Sigmoid colon (tissue), 4 donors: ENCODE data around the gene CDH13.

Experiments used
- POLR2A ChIP-seq, 2 donors: fragments of 450-650 bp; IDR thresholded peaks; one replicate each; pipeline ENCODE4 v1.6.1; 2016; ENCODE audit warnings: antibody characterized with exemption in 2 of 2, mild to moderate bottlenecking in 2 of 2, moderate library complexity in 2 of 2
- POLR2AphosphoS5 ChIP-seq, 4 donors: sonication (generic); formaldehyde crosslinking; IDR thresholded peaks; one replicate each; pipeline ENCODE4 v1.6.1; 2017; ENCODE audit warnings: antibody characterized with exemption in 4 of 4
- TF ChIP-seq, protein P1 (sequence below), 4 experiments: fragments of 450-650 bp in 3 of 4; fragments of 200-600 bp in 1 of 4; IDR thresholded peaks; one replicate each; pipeline ENCODE4 v1.5.1; 2016 to 2019; ENCODE audit warnings: antibody characterized with exemption in 4 of 4, mild to moderate bottlenecking in 3 of 4, moderate library complexity in 2 of 4

DNA sequence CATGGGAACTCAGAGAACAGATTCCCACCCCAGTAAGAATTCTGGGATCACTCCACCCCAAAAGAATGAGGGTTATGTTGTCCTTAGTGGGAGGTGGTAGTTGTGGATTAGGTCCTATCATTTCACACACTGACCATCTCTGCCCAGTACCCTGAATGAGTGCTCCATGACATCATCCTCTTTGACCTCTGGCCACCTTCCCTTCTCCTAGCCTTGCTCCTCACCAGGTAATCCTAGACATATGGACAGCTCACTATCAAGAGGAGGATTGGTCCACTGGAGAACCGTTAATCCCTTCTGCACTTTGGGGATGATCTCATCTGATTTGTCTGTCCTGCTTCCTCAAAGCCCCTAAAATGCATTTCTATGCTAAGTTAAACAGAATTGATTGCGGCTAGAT, 642.8 kb downstream of the CDH13 start:
- TF ChIP-seq, protein P1, sequence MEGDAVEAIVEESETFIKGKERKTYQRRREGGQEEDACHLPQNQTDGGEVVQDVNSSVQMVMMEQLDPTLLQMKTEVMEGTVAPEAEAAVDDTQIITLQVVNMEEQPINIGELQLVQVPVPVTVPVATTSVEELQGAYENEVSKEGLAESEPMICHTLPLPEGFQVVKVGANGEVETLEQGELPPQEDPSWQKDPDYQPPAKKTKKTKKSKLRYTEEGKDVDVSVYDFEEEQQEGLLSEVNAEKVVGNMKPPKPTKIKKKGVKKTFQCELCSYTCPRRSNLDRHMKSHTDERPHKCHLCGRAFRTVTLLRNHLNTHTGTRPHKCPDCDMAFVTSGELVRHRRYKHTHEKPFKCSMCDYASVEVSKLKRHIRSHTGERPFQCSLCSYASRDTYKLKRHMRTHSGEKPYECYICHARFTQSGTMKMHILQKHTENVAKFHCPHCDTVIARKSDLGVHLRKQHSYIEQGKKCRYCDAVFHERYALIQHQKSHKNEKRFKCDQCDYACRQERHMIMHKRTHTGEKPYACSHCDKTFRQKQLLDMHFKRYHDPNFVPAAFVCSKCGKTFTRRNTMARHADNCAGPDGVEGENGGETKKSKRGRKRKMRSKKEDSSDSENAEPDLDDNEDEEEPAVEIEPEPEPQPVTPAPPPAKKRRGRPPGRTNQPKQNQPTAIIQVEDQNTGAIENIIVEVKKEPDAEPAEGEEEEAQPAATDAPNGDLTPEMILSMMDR (IDR thresholded peaks at IDR 0.05): no peak
- TF ChIP-seq POLR2A (IDR thresholded peaks at IDR 0.05) (no peak), POLR2AphosphoS5 (IDR thresholded peaks at IDR 0.05) (no peak)
